Measurements from ENCODE around the gene UAP1.

The UAP1 gene

DNA sequence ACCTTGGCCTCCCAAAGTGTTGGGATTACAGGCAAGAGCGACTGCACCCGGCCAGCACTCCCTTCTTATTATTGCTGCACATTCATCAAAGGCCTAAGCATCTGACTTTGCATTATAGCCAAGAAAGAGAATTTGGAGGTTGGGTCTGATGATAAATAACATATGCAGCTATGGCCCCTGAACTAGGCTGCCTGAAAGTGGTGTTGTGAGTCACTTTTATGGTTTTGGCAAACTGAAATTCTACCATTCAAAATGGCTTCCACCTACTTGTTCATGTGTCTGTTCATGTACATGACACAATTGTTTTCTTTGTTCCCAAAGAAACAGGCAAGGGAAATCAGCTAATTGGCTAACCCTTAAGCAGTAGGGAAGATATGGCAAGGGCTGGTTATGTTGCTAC is 25.0 kb upstream of the UAP1 start:
- no peaks in the 10 kb centered on the region for H3K4me1 ChIP-seq (ENCODE audit: control insufficient read depth in 1 of 2, insufficient read depth in 1 of 2, low read depth in 1 of 2, low read length in 1 of 2)
- no peak overlapping the region for H3K4me3 ChIP-seq (ENCODE audit: low read depth in 1 of 2, low read length in 1 of 2)

GRCh38 chr1:162537216-162537615 is 24.3 kb upstream of the UAP1 start:
- H3K4me1 ChIP-seq (ENCODE audit: control insufficient read depth in 1 of 2, insufficient read depth in 1 of 2, low read depth in 1 of 2, low read length in 1 of 2): no peaks in the 10 kb centered on the region
- H3K4me3 ChIP-seq (ENCODE audit: low read depth in 1 of 2, low read length in 1 of 2): no peak overlapping the region
- no peak overlapping the region for H3K27ac ChIP-seq
- no peaks in the 10 kb centered on the region for H3K27me3 ChIP-seq
- no peaks in the 10 kb centered on the region for H3K9me3 ChIP-seq
- H3K36me3 ChIP-seq: no peaks in the 10 kb centered on the region
- TF ChIP-seq, protein P1, sequence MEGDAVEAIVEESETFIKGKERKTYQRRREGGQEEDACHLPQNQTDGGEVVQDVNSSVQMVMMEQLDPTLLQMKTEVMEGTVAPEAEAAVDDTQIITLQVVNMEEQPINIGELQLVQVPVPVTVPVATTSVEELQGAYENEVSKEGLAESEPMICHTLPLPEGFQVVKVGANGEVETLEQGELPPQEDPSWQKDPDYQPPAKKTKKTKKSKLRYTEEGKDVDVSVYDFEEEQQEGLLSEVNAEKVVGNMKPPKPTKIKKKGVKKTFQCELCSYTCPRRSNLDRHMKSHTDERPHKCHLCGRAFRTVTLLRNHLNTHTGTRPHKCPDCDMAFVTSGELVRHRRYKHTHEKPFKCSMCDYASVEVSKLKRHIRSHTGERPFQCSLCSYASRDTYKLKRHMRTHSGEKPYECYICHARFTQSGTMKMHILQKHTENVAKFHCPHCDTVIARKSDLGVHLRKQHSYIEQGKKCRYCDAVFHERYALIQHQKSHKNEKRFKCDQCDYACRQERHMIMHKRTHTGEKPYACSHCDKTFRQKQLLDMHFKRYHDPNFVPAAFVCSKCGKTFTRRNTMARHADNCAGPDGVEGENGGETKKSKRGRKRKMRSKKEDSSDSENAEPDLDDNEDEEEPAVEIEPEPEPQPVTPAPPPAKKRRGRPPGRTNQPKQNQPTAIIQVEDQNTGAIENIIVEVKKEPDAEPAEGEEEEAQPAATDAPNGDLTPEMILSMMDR (IDR thresholded peaks at IDR 0.05): no peak

More for the DNA sequence above, 25.0 kb upstream of the UAP1 start:
- no peaks in the 10 kb centered on the region for H3K36me3 ChIP-seq
- H3K27ac ChIP-seq: no peak overlapping the region
- TF ChIP-seq, protein P1 (IDR thresholded peaks at IDR 0.05): no peak
- H3K27me3 ChIP-seq: no peaks in the 10 kb centered on the region
- H3K9me3 ChIP-seq: no peaks in the 10 kb centered on the region

DNA sequence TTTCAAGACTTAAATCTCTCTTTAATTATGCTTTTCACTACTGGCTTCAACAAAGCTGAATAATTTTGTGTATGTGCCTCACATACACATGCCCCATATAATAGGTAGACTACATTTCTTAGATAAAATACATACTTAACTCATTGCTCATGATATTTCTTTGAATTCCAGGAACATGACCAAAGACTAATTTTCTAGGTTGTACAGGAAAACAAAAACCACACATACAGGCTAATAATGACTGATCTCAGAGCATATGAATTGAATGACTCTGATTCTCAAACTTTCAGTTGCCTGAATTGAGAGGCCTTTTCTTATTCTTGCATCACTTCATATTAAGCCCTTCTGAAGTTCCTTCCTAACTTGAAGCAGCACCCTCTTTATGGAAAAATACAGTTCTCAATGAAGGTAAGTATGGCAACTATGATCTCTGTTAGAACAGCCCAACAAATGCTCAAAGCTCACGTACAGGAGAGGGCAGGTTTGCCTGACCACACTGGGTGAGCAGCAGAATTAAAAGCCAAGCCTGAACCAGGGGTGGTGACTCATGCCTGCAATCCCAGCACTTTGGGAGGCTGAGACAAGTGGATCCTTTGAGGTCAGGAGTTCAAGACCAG is 22.6 kb upstream of the UAP1 start:
- TF ChIP-seq, protein P1 (IDR thresholded peaks at IDR 0.05): no peak
- H3K4me3 ChIP-seq (ENCODE audit: low read depth in 1 of 2, low read length in 1 of 2): no peak overlapping the region
- H3K4me1 ChIP-seq (ENCODE audit: control insufficient read depth in 1 of 2, insufficient read depth in 1 of 2, low read depth in 1 of 2, low read length in 1 of 2): no peaks in the 10 kb centered on the region
- H3K27me3 ChIP-seq: no peaks in the 10 kb centered on the region
- no peaks in the 10 kb centered on the region for H3K36me3 ChIP-seq
- H3K27ac ChIP-seq: no peak overlapping the region
- H3K9me3 ChIP-seq: no peaks in the 10 kb centered on the region

DNA sequence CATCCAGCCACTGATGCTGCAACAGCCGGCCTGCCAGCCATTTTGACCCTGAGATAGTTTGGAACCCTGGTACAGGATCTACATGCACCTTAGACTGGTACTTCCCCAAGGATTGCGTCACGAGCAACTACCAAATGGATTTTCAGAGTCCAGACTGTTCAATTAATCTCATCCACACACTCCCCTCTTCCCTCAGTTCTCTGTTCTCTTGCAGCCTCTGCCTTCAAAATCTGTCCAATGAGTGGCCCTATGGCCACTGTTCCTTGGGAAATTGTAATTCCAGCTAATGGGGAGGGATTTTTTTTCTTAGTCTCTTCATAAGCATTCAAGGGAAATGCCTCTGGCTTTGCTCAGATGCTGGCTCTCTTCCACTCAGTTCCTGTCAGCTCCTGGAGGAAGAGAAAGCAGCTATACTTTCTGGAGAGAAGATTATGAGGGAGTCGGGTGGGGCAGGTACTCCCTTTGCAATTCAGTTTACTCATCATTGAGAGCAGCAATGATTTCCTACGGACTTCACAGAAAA is 19.8 kb upstream of the UAP1 start:
- H3K4me3 ChIP-seq (ENCODE audit: low read depth in 1 of 2, low read length in 1 of 2): no peak overlapping the region
- TF ChIP-seq, protein P1 (IDR thresholded peaks at IDR 0.05): no peak
- H3K4me1 ChIP-seq (ENCODE audit: control insufficient read depth in 1 of 2, insufficient read depth in 1 of 2, low read depth in 1 of 2, low read length in 1 of 2): no peaks in the 10 kb centered on the region
- H3K36me3 ChIP-seq: no peaks in the 10 kb centered on the region
- no peaks in the 10 kb centered on the region for H3K27me3 ChIP-seq
- H3K9me3 ChIP-seq: no peaks in the 10 kb centered on the region
- H3K27ac ChIP-seq: no peak overlapping the region

GRCh38 chr1:162543228-162543627 is 18.3 kb upstream of the UAP1 start:
- H3K27ac ChIP-seq: no peak overlapping the region
- TF ChIP-seq, protein P1 (IDR thresholded peaks at IDR 0.05): no peak

More at GRCh38 chr1:162543228-162543627, 18.3 kb upstream of the UAP1 start:
- Histone ChIP-seq H3K36me3 (no peaks in the 10 kb centered on the region), H3K9me3 (no peaks in the 10 kb centered on the region), H3K27me3 (no peaks in the 10 kb centered on the region), H3K4me1 (ENCODE audit: control insufficient read depth in 1 of 2, insufficient read depth in 1 of 2, low read depth in 1 of 2, low read length in 1 of 2) (no peaks in the 10 kb centered on the region), H3K4me3 (ENCODE audit: low read depth in 1 of 2, low read length in 1 of 2) (no peak overlapping the region)

Measured in neutrophil (primary cell).